ACC112 (cell line): Measurements from ENCODE around the gene CIRBP.

Experiments
- H2AFZ ChIP-seq: fragments of 200-600 bp; sonication (generic); one replicate; pipeline ENCODE4 v1.6.0; 2017; ENCODE audit warnings: antibody characterized with exemption, low read length; ENCODE audit not compliant: unreplicated experiment
- H3K27ac ChIP-seq: fragments of 200-600 bp; sonication (generic); 2 replicates; pipeline ENCODE4 v1.5.1; 2014; ENCODE audit warnings: low read depth, mild to moderate bottlenecking, antibody characterized with exemption, low read length, moderate library complexity
- H3K27me3 ChIP-seq: fragments of 200-600 bp; sonication (generic); 2 replicates; pipeline ENCODE4 v1.6.1; 2014; ENCODE audit warnings: mild to moderate bottlenecking, antibody characterized with exemption, low read length, moderate library complexity, mixed read lengths; ENCODE audit not compliant: insufficient read depth
- H3K36me3 ChIP-seq: fragments of 200-600 bp; sonication (generic); 2 replicates; pipeline ENCODE4 v1.6.1; 2016; ENCODE audit warnings: mild to moderate bottlenecking, antibody characterized with exemption, low read length, moderate library complexity, mixed read lengths; ENCODE audit not compliant: insufficient read depth
- H3K4me1 ChIP-seq: fragments of 200-600 bp; sonication (generic); one replicate; pipeline ENCODE4 v1.6.1; 2016; ENCODE audit warnings: low read length, mixed read lengths; ENCODE audit not compliant: insufficient read depth, unreplicated experiment, control insufficient read depth
- H3K4me3 ChIP-seq: fragments of 200-600 bp; sonication (generic); 2 replicates; pipeline ENCODE4 v1.5.1; 2014; ENCODE audit warnings: mild to moderate bottlenecking, low read depth, low read length
- H3K79me2 ChIP-seq: fragments of 200-600 bp; sonication (generic); one replicate; pipeline ENCODE4 v1.6.0; 2016; ENCODE audit warnings: low read length; ENCODE audit not compliant: control insufficient read depth, unreplicated experiment, insufficient read depth

Gene CIRBP

DNA sequence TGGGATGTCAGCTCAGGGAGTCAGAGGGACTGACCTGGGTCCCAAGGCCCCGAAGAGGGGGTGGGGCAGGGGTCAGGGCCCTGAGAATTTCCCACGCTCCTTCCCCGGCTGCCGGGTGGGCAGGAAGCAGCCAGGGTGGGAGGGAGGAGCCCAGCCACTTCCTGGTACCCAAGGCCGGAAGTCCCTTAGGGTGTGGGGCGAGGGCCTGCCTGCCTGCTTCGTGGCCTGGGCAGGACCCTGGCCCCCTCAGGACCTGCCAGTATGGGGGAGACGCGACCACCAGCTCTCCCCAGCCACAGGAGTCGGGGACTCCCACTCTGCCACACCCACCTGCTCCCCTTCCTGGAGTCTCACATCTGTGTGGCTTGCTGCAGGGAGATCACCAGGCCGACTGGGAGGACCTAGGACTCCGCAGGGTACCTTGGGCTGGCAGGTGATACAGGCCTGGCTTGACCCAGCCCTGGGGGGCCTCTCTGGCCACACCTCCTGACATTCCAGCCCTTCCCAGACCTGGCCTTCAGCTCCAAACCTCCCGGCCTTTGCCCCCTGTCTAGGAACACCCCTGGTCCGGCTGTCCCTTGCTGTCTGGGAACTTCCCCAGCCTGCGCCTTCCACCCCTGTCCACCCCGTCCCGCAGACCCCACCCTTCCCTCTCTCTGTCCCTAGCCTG, 9.8 kb upstream of the CIRBP start:
- H3K4me3 ChIP-seq, result no peak overlapping the region
- peaks cover 15% of the 10 kb centered on the region; the same call in 1 of the 2 replicates for H3K36me3 ChIP-seq
- H3K79me2 ChIP-seq, result peaks cover 20% of the 10 kb centered on the region
- H3K27ac ChIP-seq, result peak overlapping the region; percentile 95
- no peak overlapping the region for H2AFZ ChIP-seq
- H3K27me3 ChIP-seq, result no peaks in the 10 kb centered on the region
- H3K4me1 ChIP-seq, result peaks cover 79% of the 10 kb centered on the region

DNA sequence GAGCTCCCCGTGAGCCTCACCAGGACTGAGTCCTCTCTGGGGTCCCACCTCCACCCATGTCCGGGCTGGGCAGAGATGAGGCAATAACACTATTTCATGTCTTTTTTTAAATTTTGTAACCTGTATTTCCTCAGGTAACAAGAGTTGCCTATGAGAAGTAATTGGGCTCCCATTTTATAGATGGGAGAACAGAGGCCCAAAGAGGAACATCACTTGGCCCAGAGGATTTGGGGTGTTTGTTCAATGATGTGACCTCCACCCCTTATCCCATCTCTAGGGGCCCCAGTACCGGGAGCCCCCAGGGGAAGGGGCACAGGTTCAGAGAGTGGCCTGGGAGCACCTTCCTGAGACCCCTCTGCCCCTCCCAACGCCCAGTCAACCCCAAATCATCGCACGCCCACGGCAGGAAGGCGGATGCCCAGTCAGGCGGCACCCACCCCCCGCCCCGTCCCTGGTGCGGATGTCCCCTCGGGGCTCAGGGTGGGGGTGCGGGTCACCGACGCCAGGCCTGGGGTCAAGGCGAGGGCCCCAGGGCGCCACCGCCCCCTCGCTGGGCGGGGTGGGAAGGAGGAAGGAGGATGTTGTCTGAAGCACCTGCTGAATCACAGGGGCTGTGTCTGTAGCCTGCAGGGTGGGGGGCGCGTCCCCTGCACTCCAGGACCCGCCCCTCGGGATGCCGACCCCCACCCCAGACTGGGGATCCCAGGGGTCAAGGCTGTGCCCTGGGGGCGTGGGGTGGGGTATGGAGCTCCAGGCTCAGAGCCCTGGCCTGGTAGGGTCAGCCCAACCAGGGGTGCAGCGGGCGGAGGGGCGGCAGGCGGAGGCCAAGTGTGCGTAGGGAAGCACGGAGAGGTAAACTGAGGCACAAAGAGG, 9.0 kb upstream of the CIRBP start:
- H3K79me2 ChIP-seq, result peaks cover 12% of the 10 kb centered on the region
- no peak overlapping the region for H2AFZ ChIP-seq
- peak overlapping the region; percentile 95 for H3K27ac ChIP-seq
- H3K27me3 ChIP-seq, result no peaks in the 10 kb centered on the region
- peaks cover 79% of the 10 kb centered on the region for H3K4me1 ChIP-seq
- peak overlapping the region; percentile 51; the same call in 1 of the 2 replicates for H3K4me3 ChIP-seq
- H3K36me3 ChIP-seq, result peaks cover 7% of the 10 kb centered on the region; the same call in 1 of the 2 replicates

DNA sequence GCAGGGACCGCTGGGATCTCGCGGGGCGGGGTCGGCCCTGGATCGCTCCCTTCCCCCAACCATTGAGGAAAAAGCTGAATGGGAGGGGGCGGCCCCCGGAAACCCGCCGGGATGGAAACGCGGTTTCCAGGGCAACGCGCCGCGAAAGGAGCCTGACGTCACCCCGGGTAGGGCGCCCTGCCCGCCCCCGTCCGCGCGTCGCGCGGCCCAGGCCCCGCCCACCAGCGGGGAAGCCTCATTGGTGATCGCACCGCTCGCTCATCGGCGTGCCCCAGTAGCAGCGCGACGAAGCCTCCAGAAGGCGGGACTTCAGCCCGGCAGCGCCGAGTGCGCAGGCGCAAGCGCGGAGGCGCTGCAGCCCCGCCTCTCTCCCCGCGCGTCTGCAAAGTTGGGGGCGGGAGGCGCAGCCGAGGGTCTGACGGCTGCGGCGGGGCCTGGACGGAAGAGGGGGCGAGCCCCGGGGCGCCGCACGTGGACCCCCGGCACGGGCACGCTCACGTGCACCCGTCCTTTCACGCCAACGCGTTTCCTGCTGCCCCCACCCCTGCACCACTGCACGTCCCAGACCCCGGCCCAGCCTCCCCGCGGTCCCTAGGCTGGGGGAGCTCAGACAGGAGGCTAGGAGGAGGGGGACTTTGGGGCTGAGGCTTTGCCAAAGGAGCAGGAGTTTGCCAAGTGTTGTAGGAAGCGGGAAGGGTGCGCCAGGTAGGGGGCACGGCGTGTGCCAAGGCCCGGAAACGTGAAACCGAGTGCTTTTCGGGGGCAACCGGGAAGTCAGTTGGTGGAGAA, 8.2 kb upstream of the CIRBP start:
- peak overlapping the region; percentile 96 for H3K27ac ChIP-seq
- peak overlapping the region; percentile 5 for H2AFZ ChIP-seq
- H3K4me1 ChIP-seq, result peaks cover 75% of the 10 kb centered on the region
- H3K4me3 ChIP-seq, result peak overlapping the region; percentile 92
- no peaks in the 10 kb centered on the region for H3K36me3 ChIP-seq
- peaks cover 6% of the 10 kb centered on the region for H3K79me2 ChIP-seq
- no peaks in the 10 kb centered on the region for H3K27me3 ChIP-seq

DNA sequence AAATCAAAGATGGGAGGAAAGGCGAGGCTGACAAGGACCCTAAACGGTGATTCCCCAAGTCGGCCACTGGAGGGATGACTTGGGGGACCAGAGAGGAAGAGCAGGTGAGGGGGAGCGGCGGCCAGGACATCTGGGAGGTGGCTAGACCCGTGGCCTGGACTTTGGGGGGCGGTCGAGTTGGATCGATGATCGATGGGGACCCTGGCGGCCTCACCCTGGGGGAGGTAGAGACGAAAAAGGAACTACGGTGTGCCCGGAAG, 7.7 kb upstream of the CIRBP start:
- Histone ChIP-seq H3K79me2 (peaks cover 6% of the 10 kb centered on the region), H2AFZ (no peak overlapping the region), H3K27me3 (no peaks in the 10 kb centered on the region), H3K4me1 (peaks cover 76% of the 10 kb centered on the region), H3K4me3 (peak overlapping the region; percentile 92), H3K36me3 (no peaks in the 10 kb centered on the region), H3K27ac (peak overlapping the region; percentile 96)

DNA sequence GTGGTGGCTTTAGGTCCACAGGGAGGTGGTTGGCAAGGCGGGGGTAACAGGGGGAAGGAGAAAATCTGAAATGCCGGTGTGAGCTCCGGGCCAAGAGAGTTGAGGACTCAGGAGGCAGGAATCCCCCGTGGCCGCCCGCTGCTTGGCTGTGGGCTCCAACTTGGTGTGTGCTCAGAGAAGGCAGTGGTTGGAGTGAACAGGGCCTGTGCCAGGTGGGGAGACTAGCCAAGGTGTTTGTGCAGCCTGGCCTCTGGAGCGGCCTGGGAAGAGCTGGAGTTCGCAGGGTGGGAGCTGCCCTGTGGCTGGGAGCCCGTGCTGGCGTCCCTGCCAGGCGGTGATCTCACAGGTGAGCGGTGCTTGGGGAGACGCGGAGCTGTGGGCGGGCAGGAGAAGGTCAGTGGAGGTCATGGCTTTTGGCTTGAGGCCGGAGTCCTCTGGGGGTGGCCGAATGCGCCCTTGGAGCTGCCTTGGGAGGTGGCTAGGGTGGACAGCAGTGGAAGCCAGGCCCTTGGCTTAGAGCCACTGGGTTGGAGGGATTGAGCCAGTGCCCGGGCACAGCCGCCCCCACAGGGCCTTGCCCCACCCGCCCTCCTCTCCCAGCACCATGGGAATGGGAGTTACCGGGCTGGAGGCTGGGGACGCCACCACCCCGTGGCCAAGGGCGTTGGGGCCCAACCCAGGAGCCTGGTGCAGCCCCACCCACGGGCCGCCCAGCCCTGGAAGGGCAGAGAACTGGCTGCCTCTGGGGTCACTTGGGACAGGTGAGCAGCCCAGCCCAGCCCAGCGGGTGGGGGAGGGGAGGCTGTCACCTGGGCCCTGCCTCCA, 7.1 kb upstream of the CIRBP start:
- Histone ChIP-seq H3K79me2 (peaks cover 2% of the 10 kb centered on the region), H2AFZ (no peak overlapping the region), H3K27ac (peak overlapping the region; percentile 96), H3K36me3 (no peaks in the 10 kb centered on the region), H3K4me3 (peak overlapping the region; percentile 92), H3K4me1 (peaks cover 71% of the 10 kb centered on the region), H3K27me3 (no peaks in the 10 kb centered on the region)

DNA sequence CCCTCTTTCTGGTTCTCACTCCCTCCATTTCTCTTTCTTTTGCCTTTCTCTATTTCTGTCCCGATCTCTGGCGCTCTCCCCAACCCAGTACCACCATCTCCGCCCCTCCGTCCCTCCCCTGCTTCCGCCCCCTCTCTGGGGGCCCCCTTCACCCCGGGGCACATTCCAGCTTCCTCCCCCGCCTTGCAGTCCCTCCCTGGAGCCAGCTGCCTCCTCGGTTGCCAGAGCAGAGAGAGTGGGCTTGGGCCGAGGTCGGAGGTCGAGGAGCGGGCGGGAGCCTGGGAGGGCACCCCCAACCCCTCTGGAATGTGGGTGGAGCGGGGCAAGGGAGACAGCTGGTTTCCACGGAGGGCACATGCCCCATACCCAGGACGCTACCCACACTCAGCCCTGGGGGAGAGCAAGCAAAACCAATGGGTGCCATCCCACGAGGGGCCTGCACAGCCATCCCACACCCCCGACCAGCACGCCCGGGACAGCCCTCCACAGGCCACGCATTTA, 6.5 kb upstream of the CIRBP start:
- H3K4me1 ChIP-seq, result peaks cover 68% of the 10 kb centered on the region
- H3K27ac ChIP-seq, result peak overlapping the region; percentile 96
- H3K36me3 ChIP-seq, result no peaks in the 10 kb centered on the region
- H2AFZ ChIP-seq, result no peak overlapping the region
- no peaks in the 10 kb centered on the region for H3K27me3 ChIP-seq
- H3K79me2 ChIP-seq, result no peaks in the 10 kb centered on the region
- peak overlapping the region; percentile 92 for H3K4me3 ChIP-seq

DNA sequence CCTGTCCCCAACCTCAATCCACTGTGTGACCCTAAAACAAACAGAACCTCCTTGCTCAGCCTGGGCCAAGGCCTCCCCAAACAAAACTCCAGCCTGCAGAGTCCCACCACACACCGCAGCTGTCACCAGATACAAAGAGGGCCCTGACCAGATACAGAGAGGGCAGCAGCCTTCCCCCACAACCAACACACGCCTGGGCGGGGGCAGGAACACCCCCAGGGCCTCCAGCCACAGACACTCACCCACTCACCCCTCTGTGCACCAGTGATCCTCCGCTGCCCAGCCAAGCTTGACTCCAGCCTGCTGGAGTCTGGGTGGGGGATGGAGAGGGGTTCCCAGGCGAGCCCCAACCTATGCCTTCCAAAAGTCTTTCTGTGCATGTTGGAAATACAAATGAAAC, 5.9 kb upstream of the CIRBP start:
- H2AFZ ChIP-seq, result no peak overlapping the region
- no peaks in the 10 kb centered on the region for H3K79me2 ChIP-seq
- peaks cover 68% of the 10 kb centered on the region for H3K4me1 ChIP-seq
- peak overlapping the region; percentile 96 for H3K27ac ChIP-seq
- no peaks in the 10 kb centered on the region for H3K27me3 ChIP-seq
- no peaks in the 10 kb centered on the region for H3K36me3 ChIP-seq
- H3K4me3 ChIP-seq, result no peak overlapping the region

DNA sequence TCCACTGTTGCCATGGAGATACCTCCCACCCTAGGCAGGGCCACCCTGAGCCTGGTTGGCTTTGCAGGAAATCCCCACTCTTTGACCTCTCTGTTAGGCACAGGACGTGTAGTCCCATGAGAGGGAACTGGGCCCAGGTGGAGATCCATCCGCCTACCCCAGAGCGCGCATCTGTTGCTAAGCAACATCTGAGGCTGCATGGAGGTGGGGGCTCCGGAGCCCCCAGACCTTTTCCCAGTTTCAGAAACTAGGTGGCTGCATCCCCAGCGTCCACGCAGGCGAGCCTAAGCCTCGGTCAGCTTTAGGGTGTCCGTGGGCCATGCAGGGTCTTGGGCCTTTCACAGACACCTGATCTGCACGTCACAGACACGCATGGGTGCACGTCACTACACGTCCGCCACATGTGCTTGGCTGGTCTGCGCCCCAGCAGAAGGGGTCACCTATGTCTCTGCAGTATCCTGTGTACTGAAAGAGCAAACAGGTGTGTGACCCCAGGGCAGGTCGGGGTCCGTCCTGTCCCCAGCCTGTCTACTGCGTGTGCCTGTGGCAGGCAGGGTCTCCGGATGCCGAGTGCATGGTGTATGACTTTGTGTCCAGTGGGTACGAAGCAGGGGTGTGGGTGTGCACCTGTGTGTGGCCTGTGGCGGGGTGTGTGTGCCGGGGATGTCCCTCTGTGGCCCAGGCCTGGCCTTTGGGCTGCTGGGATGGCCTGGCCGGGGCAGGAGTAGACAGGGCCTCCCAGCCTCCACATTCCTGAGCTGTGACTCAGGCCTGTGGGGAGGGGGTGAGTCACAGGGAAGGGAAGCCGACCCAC, 4.1 kb upstream of the CIRBP start:
- peaks cover 60% of the 10 kb centered on the region for H3K4me1 ChIP-seq
- no peaks in the 10 kb centered on the region for H3K36me3 ChIP-seq
- H3K4me3 ChIP-seq, result peak overlapping the region; percentile 45; the same call in 1 of the 2 replicates
- H2AFZ ChIP-seq, result no peak overlapping the region
- no peaks in the 10 kb centered on the region for H3K27me3 ChIP-seq
- H3K27ac ChIP-seq, result peak overlapping the region; percentile 97
- H3K79me2 ChIP-seq, result peaks cover 3% of the 10 kb centered on the region

DNA sequence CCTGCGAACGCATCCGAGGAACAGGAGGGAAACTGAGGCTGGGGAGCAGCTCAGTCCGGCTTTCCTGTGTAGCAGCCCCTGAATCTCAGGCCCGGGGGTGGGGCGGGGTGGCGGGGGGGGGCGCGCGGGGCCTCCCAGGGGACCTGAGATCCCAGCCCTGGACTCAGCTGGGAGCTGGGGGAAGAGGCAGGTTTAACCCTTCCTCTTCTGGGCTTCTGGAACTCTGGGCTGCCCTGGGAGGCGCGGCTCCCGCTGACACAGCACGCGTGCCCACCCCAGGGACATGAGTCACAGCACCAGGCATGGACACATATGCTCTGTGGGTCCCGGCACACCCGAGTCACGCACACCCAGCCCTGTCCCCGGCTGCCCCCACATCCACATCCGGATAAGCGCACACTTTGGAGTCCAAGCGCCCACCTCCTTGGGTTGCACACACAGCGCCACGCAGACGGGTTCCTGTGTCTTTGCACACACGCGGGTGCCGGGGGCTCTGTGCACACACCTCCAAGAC, 3.5 kb upstream of the CIRBP start:
- Histone ChIP-seq H2AFZ (no peak overlapping the region), H3K4me3 (peak overlapping the region; percentile 78), H3K36me3 (0 out of 2 replicates have a peak, but pooled peaks cover under 1% of the 10 kb centered on the region), H3K4me1 (peaks cover 57% of the 10 kb centered on the region), H3K79me2 (peaks cover 10% of the 10 kb centered on the region), H3K27me3 (no peaks in the 10 kb centered on the region), H3K27ac (peak overlapping the region; percentile 97)
